Measurements from ENCODE around the gene PRODH2. TPM values are rescaled to one million over a fixed set of nuclear protein-coding genes. Genes with fewer than 3 reads are reported as not detected.

Gene PRODH2
- total and polyA plus RNA-seq, 4 donors, result 56.4 to 156 (median 114) TPM

GRCh38 chr19:35753634-35754369 lies 58.8 kb downstream of the PRODH2 start (continued):
- TF ChIP-seq NR2F2 (IDR thresholded peaks at IDR 0.05) (no peak), TAF1 (conservative IDR thresholded peaks at IDR 0.05) (no peak)

GRCh38 chr19:35752746-35753350 lies 59.8 kb downstream of the PRODH2 start:
- no peaks in the 10 kb centered on the region for H3K27me3 ChIP-seq (ENCODE audit: control insufficient read depth in 4 of 4, insufficient read depth in 4 of 4, low read length in 3 of 4)
- no peak overlapping the region for H3K4me3 ChIP-seq (ENCODE audit: low read depth in 1 of 3, low read length in 3 of 3)
- TF ChIP-seq SP1 (IDR thresholded peaks at IDR 0.05), result no peak
- TF ChIP-seq TAF1 (conservative IDR thresholded peaks at IDR 0.05), result no peak
- no peak for TF ChIP-seq HNF4A (conservative IDR thresholded peaks at IDR 0.05)
- no peak for TF ChIP-seq ATF3 (IDR thresholded peaks at IDR 0.05)
- TF ChIP-seq RAD21 (IDR thresholded peaks at IDR 0.05), result no peak
- no peak for TF ChIP-seq CTCF (IDR thresholded peaks at IDR 0.05; ENCODE audit: low read depth, low read length, missing input control)
- no peak for TF ChIP-seq REST (IDR thresholded peaks at IDR 0.05)
- TF ChIP-seq MAX (IDR thresholded peaks at IDR 0.05), result no peak
- TF ChIP-seq EGR1 (IDR thresholded peaks at IDR 0.05; ENCODE audit: low read depth in 2 of 2), result no peak
- TF ChIP-seq GABPA (IDR thresholded peaks at IDR 0.05 in 1 of 2, conservative IDR thresholded peaks at IDR 0.05 in 1 of 2), result no peak
- no peak for TF ChIP-seq HNF4G (IDR thresholded peaks at IDR 0.05)
- TF ChIP-seq FOXA1 (IDR thresholded peaks at IDR 0.05), result no peak
- no peak for TF ChIP-seq NR2F2 (IDR thresholded peaks at IDR 0.05)
- TF ChIP-seq ZBTB33 (IDR thresholded peaks at IDR 0.05), result no peak
- no peak for TF ChIP-seq YY1 (IDR thresholded peaks at IDR 0.05)
- no peak for TF ChIP-seq JUND (IDR thresholded peaks at IDR 0.05)
- no peak for DNase-seq (ENCODE audit: low spot score)
- no peak overlapping the region for H3K9ac ChIP-seq (ENCODE audit: low read depth in 1 of 2, low read length in 2 of 2)
- no peak overlapping the region for H3K27ac ChIP-seq (ENCODE audit: low read depth in 1 of 2, low read length in 2 of 2)
- peaks cover 12 to 19% (median 15%) of the 10 kb centered on the region in 4 donors for H3K4me1 ChIP-seq (ENCODE audit: control insufficient read depth in 4 of 4, insufficient read depth in 4 of 4, low read length in 3 of 4)
- H3K9me3 ChIP-seq (ENCODE audit: control insufficient read depth in 4 of 4, low read length in 3 of 4), result no peaks in the 10 kb centered on the region
- H3K36me3 ChIP-seq (ENCODE audit: control insufficient read depth in 4 of 4, insufficient read depth in 3 of 4, low read depth in 1 of 4, low read length in 3 of 4), result peaks cover 0 to 20% (median 10%) of the 10 kb centered on the region in 4 donors
- WGBS, result 97% methylated on average over 20 of the region's 20 CpGs
